DMS153 treated with DMSO at 0.1 percent for 48 hours (cell line): ENCODE data around the gene MXI1.
"Not testable (repeated sequence)": the region's sequence is repeated elsewhere in the genome, so short reads cannot be mapped to it uniquely, and the experiment has no call there.

Experiments
- DNase-seq: peaks from one replicate; lab custom pipeline; 2025; ENCODE audit not compliant: unreplicated experiment; lab: John Stamatoyannopoulos, UW

The MXI1 gene

GRCh38 chr10:110237894-110238480, 30.6 kb downstream of the MXI1 start:
- DNase-seq, result no peak

- no peak for DNase-seq
Observed at GRCh38 chr10:110239892-110240291, 32.5 kb downstream of the MXI1 start.

GRCh38 chr10:110241407-110241806, 34.0 kb downstream of the MXI1 start:
- no peak for DNase-seq

- no peak for DNase-seq
Observed at GRCh38 chr10:110241841-110242240, 34.4 kb downstream of the MXI1 start.

GRCh38 chr10:110242511-110242910, 35.1 kb downstream of the MXI1 start:
- DNase-seq, result no peak

GRCh38 chr10:110244550-110244949, 37.1 kb downstream of the MXI1 start:
- no peak for DNase-seq

- DNase-seq, result not testable (repeated sequence)
Observed at GRCh38 chr10:110247833-110248232, 40.4 kb downstream of the MXI1 start.

- not testable (repeated sequence) for DNase-seq
Observed at GRCh38 chr10:110249489-110249888, 42.1 kb downstream of the MXI1 start.

- not testable (repeated sequence) for DNase-seq
Observed at GRCh38 chr10:110251392-110251791, 44.0 kb downstream of the MXI1 start.

GRCh38 chr10:110252151-110252550, 44.7 kb downstream of the MXI1 start:
- no peak for DNase-seq

GRCh38 chr10:110254467-110254866, 47.1 kb downstream of the MXI1 start:
- DNase-seq, result no peak

GRCh38 chr10:110258542-110258941, 51.1 kb downstream of the MXI1 start:
- DNase-seq, result no peak

GRCh38 chr10:110259317-110259716, 51.9 kb downstream of the MXI1 start:
- DNase-seq, result no peak

GRCh38 chr10:110260746-110261477, 53.5 kb downstream of the MXI1 start:
- DNase-seq, result no peak

- DNase-seq, result no peak
Observed at GRCh38 chr10:110263164-110263563, 55.8 kb downstream of the MXI1 start.

GRCh38 chr10:110265573-110266193, 58.3 kb downstream of the MXI1 start:
- DNase-seq, result no peak

- DNase-seq, result no peak
Observed at GRCh38 chr10:110267276-110267675, 59.9 kb downstream of the MXI1 start.

- no peak for DNase-seq
Observed at GRCh38 chr10:110268442-110268841, 61.0 kb downstream of the MXI1 start.

GRCh38 chr10:110268971-110269370, 61.6 kb downstream of the MXI1 start:
- DNase-seq, result no peak

- no peak for DNase-seq
Observed at GRCh38 chr10:110269374-110270318, 62.2 kb downstream of the MXI1 start.

- not testable (repeated sequence) for DNase-seq
Observed at GRCh38 chr10:110272995-110273394, 65.6 kb downstream of the MXI1 start.
